Bronchial epithelial cell (primary cell): ENCODE results near the gene S100PBP. TPM values are rescaled to one million over a fixed set of nuclear protein-coding genes. Genes with fewer than 3 reads are reported as not detected.

Experiments
- DNase-seq: peaks from one replicate; pipeline ENCODE4 v3.0.0-alpha.2; 2010; ENCODE audit warnings: low read depth
- FAIRE-seq: peaks from 2 replicates; lab custom pipeline; 2011; peaks lifted over from hg19 to GRCh38; lab: Jason Lieb, UNC
- H3K27me3 ChIP-seq: 2 replicates; pipeline ENCODE4 v1.5.1; 2011; ENCODE audit warnings: low read length; ENCODE audit not compliant: control insufficient read depth, insufficient read depth
- H3K36me3 ChIP-seq: 2 replicates; pipeline ENCODE4 v1.5.1; 2011; ENCODE audit warnings: low read length; ENCODE audit not compliant: control insufficient read depth, insufficient read depth
- H3K4me3 ChIP-seq: 2 replicates; pipeline ENCODE4 v1.5.1; 2011; ENCODE audit warnings: mild to moderate bottlenecking, low read depth, low read length, control low read depth
- total RNA-seq: library from RNA; depleted of rRNA; stranded (reverse); fragments of >200 nt; gene quantifications from 2 replicates; pipeline ENCODE4 v1.2.1, GENCODE V29; 2014
- TF ChIP-seq, protein P1 (sequence below): IDR thresholded peaks from 2 replicates; pipeline ENCODE4 v1.5.1; 2011; ENCODE audit warnings: mild to moderate bottlenecking, moderate library complexity, low read length, control low read depth, inconsistent platforms; ENCODE audit not compliant: insufficient read depth, severe bottlenecking

S100PBP gene
- total RNA-seq, 1 donor from 2014 or later: 20.5 TPM

DNA sequence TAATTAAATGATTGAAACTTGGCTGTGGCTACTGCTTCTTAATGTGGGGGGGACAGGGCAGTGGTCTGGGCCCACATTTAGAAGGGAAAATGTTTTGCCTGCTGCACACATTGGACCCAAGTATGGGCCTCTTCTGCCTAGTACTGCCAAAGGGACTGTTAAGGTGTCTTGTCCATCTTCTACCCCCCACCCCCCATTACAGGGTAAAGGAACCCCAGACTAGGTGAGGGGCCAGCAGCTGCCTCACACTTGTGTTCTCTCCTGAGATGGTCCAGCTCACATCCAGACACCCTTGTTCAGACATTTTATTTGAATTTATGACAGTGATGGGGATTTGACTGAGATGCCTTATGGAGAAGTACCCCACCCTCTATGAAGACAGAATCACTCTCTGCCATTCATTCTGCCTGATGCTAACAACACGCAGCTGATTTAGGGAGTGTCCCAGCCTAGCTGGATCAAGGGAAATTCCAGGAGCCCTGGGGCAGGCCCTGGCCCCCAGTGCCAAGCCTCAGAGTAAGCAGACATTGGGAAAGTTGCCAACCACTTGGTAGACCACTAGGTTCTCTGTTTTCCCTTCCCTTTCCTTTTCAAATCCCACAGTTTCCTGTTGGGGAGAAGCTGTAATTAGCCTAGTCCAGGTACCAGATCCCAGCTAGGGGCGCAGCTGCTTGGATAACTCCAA lies 42.4 kb upstream of the S100PBP start:
- TF ChIP-seq, protein P1, sequence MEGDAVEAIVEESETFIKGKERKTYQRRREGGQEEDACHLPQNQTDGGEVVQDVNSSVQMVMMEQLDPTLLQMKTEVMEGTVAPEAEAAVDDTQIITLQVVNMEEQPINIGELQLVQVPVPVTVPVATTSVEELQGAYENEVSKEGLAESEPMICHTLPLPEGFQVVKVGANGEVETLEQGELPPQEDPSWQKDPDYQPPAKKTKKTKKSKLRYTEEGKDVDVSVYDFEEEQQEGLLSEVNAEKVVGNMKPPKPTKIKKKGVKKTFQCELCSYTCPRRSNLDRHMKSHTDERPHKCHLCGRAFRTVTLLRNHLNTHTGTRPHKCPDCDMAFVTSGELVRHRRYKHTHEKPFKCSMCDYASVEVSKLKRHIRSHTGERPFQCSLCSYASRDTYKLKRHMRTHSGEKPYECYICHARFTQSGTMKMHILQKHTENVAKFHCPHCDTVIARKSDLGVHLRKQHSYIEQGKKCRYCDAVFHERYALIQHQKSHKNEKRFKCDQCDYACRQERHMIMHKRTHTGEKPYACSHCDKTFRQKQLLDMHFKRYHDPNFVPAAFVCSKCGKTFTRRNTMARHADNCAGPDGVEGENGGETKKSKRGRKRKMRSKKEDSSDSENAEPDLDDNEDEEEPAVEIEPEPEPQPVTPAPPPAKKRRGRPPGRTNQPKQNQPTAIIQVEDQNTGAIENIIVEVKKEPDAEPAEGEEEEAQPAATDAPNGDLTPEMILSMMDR: no peak
- H3K36me3 ChIP-seq: peaks cover 36% of the 10 kb centered on the region
- no peaks in the 10 kb centered on the region for H3K27me3 ChIP-seq
- H3K4me3 ChIP-seq: no peak overlapping the region
- peak; percentile 68 for DNase-seq
- FAIRE-seq: no peak

DNA sequence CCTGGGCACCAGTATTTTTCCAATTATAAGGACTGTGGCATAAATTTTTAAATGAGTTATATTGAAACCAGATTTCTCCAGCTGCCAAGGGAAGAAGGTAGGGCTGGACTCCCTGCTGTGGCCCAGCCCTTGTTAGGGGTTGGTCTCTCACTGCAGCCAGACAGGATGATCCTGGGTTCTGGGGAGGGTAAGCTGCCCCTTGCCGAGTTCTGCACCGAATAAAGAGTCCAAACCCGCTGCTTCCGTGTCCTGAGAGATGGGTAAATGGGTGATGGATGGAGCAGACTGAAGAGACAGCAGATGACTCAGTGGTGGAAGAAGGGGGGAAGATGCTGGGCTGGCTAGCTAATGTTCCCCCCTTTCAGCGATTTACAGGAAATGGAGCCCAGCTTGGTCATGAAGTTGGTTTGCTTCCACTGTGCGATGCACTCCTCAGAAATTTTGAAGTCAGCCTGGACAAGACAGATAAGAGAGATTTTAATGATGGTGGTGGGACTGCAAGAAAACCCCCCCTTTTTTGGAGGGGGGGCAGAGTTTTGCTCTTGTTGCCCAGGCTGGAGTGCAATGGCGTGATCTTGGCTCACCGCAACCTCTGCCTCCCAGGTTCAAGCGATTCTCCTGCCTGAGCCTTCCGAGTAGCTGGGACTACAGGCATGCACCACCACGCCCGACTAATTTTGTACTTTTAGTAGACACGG lies 41.7 kb upstream of the S100PBP start:
- no peaks in the 10 kb centered on the region for H3K27me3 ChIP-seq
- no peak for FAIRE-seq

DNA sequence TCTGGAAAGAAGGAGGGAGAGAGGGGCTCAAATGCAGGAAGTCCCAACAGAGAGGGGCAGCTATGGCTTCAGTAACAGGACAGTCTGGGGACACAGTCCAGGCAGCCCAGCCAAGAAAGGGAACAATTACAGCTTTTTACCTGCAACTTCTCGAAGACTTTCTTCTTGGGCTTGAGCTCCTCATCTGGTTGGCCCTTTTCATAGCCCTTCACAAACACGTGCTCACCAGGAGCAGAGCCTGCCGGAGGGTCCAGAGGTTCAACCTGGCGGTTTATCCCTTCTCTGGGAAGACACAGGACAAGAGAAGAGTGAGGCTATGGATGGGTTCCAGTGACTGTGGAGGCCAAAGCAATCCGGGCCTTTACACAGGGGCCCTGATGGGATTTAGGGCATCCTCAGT lies 38.2 kb upstream of the S100PBP start:
- peaks cover 29% of the 10 kb centered on the region for H3K36me3 ChIP-seq
- no peak for FAIRE-seq

More for the DNA sequence above, 41.7 kb upstream of the S100PBP start:
- no peak overlapping the region for H3K4me3 ChIP-seq
- TF ChIP-seq, protein P1: no peak
- H3K36me3 ChIP-seq: peaks cover 35% of the 10 kb centered on the region
- no peak for DNase-seq

DNA sequence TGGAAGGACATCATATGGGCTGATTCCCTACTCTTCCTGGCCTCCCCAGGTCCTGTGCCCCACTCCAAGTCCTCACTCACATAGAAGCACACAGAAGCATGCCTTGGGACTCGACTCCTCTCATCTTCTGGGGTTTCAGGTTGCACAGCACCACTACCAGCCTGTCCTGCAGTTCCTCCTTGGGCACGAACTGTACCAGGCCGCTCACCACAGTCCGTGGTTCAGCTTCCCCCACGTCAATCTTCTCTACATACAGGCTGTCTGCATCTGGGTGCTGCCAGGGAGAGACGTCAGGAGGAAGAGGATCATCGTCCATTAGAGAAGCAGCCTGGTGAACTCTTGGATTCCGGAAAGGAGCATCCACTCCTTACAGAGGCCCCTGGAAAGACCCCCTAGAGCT lies 37.4 kb upstream of the S100PBP start:
- Histone ChIP-seq H3K27me3 (no peaks in the 10 kb centered on the region), H3K36me3 (peaks cover 33% of the 10 kb centered on the region), H3K4me3 (no peak overlapping the region)
- no peak for DNase-seq
- TF ChIP-seq, protein P1: no peak
- no peak for FAIRE-seq

More for the DNA sequence above, 38.2 kb upstream of the S100PBP start:
- H3K27me3 ChIP-seq: no peaks in the 10 kb centered on the region
- TF ChIP-seq, protein P1: no peak
- DNase-seq: no peak
- H3K4me3 ChIP-seq: no peak overlapping the region

DNA sequence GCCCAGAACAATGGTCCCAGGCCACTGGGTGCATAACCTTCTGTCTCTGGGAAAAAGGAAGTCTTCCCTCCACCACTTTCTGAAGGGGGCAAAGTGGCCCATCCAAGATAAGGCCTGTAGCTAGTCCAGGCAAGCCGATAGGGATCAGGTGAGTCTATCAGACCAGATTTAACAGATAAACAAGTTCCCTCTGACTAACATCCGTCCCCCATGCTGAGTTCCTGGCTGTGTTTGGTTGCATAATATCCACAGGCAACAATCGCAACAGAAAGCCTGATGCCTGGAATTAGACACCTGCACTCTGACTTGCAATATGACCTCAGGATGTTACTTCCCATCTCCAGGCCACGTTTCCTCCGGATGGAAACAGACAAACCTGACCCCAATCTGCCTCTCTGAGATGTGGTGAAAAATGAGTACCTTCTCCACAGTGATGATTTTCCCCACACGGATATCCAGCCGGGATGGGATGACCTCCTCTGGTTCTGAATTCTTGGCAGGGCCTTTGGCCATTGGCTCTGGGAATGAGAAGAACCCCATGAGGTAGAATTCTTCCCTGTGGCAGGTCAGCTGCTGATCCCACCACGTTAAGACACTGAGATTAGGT lies 36.7 kb upstream of the S100PBP start:
- Histone ChIP-seq H3K4me3 (no peak overlapping the region), H3K27me3 (no peaks in the 10 kb centered on the region), H3K36me3 (peaks cover 33% of the 10 kb centered on the region)
- FAIRE-seq: no peak
- DNase-seq: peak; percentile 92
- TF ChIP-seq, protein P1: no peak
